Heart right ventricle (tissue), 16 donors: ENCODE measurements around the gene POU3F3. TPM values are rescaled to one million over a fixed set of nuclear protein-coding genes. Genes with fewer than 3 reads are reported as not detected.

ENCODE experiments used
- ATAC-seq, 8 donors: fragments of 200-7000 bp; cut with Tn5 transposase; one replicate each; pipeline ENCODE4 v1.9.1; 2020; ENCODE audit warnings: mild to moderate bottlenecking in 8 of 8, moderate library complexity in 8 of 8, moderate number of reproducible peaks in 1 of 8
- DNase-seq, 2 donors: peaks; one replicate each; pipeline ENCODE4 v3.0.0-alpha.2; 2020
- H3K27ac ChIP-seq, 10 donors: fragments of 200-600 bp; sonication (generic) in 2 of 10; one replicate each; pipeline versions ENCODE4 v1.5.0 to v1.8.0; 2020 to 2022; ENCODE audit warnings: mild to moderate bottlenecking in 3 of 10
- H3K27me3 ChIP-seq, 7 donors: fragments of 200-600 bp; one replicate each; pipeline ENCODE4 v1.8.0; 2021 to 2022; ENCODE audit warnings: mild to moderate bottlenecking in 2 of 7
- H3K36me3 ChIP-seq, 9 donors: fragments of 200-600 bp; sonication (generic) in 1 of 9; one replicate each; pipeline versions ENCODE4 v1.5.0 to v1.8.0; 2020 to 2022; ENCODE audit warnings: mild to moderate bottlenecking in 2 of 9
- H3K4me1 ChIP-seq, 9 donors: fragments of 200-600 bp; sonication (generic) in 1 of 9; one replicate each; pipeline versions ENCODE4 v1.5.0 to v1.8.0; 2020 to 2022; ENCODE audit warnings: mild to moderate bottlenecking in 4 of 9
- H3K4me3 ChIP-seq, 10 donors: fragments of 200-600 bp; sonication (generic) in 2 of 10; one replicate each; pipeline versions ENCODE4 v1.5.0 to v1.8.0; 2020 to 2022; ENCODE audit warnings: mild to moderate bottlenecking in 7 of 10, moderate library complexity in 2 of 10
- H3K9me3 ChIP-seq, 11 donors: fragments of 200-600 bp in 10 of 11; sonication (generic) in 2 of 11; one replicate each; pipeline versions ENCODE4 v1.5.0 to v1.8.0; 2013 to 2022; ENCODE audit warnings: mild to moderate bottlenecking in 2 of 11, control low read depth in 1 of 11, moderate library complexity in 1 of 11
- WGBS, 2 donors: extraction: QIAGEN DNeasy Blood & Tissue Kit; methylation state at CpG; one replicate each; pipeline ENCODE4 v1.1.7; 2013; ENCODE audit warnings: inconsistent platforms in 1 of 2; 5-methylcytosine and 5-hydroxymethylcytosine counted together
- intact Hi-C, 10 donors: fragments of 100-400 bp; cut with DNase I; formaldehyde crosslinking; loops; one replicate each; pipeline versions ENCODE4 v1.11.1 to v1.14.2; 2022
- polyA plus RNA-seq, 2 donors: library from polyadenylated mRNA; stranded (reverse); fragments of 200-250 nt; gene quantifications; one replicate each; pipeline ENCODE4 v1.2.3, GENCODE V29; 2013
- total RNA-seq, 10 donors: library from RNA; stranded (reverse); fragmentation: NEBNext Ultra II Directional in 3 of 10; extraction: Animal tissue kit (Norgen Biotek cat#: 25700) in 3 of 10; gene quantifications; one replicate each; pipeline versions ENCODE4 v1.2.1 to v1.2.4, GENCODE V29; 2021 to 2023
- TF ChIP-seq, protein P1 (sequence below), 9 donors: fragments of 200-600 bp; sonication (generic) in 2 of 9; IDR thresholded peaks; one replicate each; pipeline versions ENCODE4 v1.5.0 to v1.8.0; 2021 to 2022; ENCODE audit warnings: antibody characterized with exemption in 9 of 9, mild to moderate bottlenecking in 5 of 9, moderate library complexity in 1 of 9
- donor health status: Arrhythmogenic right ventricular cardiomyopathy.
- donor health status: ischemic (EF 13 %, LVEDD 7.1; RV severe dilation, severe dysfunction).
- donor health status: healthy with polysubstance abuse.
- donor health status: DM: no; HTN: yes; CAD: no.
- donor health status: DM: no; HTN: no; CAD: no.
- donor health status: ischemic (EF 25% LVEDD 6.9; RV normal size, moderate dysfunction).
- donor health status: ischemic (EF 25% LVEDD 5.7; RV mildly dilated, moderate dysfunction).
- donor health status: healthy.
- donor health status: DM: yes; HTN: yes; CAD: no.
- donor health status: Ischemic cardiomyopathy.
- donor health status: ischemic (EF 35%, LVEDD 5.7; RV mildly dilated, moderate dysfunction).
- donor health status: nonischemic (EF 11% LVEDD 7.7; RV severe dilation, severe dysfunction).
- donor health status: DM: yes; HTN: yes; CAD: no.
- donor health status: PGD.
- donor health status: ischemic (EF 29% LVEDD 5.4; RV normal size, mild dysfunction).
- donor health status: nonischemic (EF 23%, LVEDD 6.1; RV moderate dilation, normal function).

The POU3F3 gene
- total and polyA plus RNA-seq, 12 donors = 0.04 to 0.61 (median 0.12) TPM; not detected in 5

- 48 to 63% methylated on average over 1 of the region's 1 CpG for WGBS, 2 donors
- ATAC-seq (no peak), DNase-seq (no peak)
- Histone ChIP-seq H3K4me3 (no peak overlapping the region), H3K4me1 (no peaks in the 10 kb centered on the region), H3K27ac (no peak overlapping the region), H3K36me3 (no peaks in the 10 kb centered on the region), H3K27me3 (peaks cover 0 to 26% (median 21%) of the 10 kb centered on the region in 7 donors), H3K9me3 (no peaks in the 10 kb centered on the region)
- TF ChIP-seq, protein P1, sequence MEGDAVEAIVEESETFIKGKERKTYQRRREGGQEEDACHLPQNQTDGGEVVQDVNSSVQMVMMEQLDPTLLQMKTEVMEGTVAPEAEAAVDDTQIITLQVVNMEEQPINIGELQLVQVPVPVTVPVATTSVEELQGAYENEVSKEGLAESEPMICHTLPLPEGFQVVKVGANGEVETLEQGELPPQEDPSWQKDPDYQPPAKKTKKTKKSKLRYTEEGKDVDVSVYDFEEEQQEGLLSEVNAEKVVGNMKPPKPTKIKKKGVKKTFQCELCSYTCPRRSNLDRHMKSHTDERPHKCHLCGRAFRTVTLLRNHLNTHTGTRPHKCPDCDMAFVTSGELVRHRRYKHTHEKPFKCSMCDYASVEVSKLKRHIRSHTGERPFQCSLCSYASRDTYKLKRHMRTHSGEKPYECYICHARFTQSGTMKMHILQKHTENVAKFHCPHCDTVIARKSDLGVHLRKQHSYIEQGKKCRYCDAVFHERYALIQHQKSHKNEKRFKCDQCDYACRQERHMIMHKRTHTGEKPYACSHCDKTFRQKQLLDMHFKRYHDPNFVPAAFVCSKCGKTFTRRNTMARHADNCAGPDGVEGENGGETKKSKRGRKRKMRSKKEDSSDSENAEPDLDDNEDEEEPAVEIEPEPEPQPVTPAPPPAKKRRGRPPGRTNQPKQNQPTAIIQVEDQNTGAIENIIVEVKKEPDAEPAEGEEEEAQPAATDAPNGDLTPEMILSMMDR (IDR thresholded peaks at IDR 0.05) = no peak
- intact Hi-C loops = no loop called here
Measured at GRCh38 chr2:104831742-104832141, 22.2 kb upstream of the POU3F3 start.

DNA sequence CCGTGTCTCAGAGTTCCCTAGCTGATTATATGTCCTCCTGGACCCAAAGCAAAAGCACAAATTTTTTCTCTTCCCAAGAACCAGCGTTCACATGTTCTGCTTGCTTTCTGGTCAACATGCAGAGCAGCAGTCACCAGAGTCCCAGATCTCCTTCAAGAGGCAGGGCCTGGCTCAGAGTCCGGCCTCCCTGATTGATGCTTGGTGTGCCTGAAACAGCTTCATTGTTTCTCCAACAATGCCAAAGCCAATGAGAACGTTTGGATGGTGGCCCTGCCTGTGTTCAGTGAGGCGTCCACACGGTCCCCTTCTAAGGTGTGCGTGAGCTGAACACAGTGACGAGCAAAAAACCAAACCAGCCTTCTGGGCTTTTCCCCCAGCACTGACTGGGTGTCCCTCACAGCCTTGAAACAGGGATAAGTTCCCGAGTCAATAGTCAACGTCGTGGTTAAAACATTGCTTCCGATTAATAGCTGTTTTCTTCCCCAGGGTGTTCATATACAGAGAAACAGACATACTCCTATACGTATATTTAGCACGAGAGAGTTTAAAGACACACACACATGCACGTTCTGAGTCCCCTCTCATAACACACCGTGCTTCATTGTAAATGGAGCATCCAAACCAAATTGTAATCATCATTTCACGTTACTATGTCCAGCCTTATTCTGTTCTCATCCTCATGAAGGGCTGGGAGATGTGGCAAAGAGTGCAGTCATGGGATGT is 19.3 kb upstream of the POU3F3 start:
- ATAC-seq = no peak
- DNase-seq = no peak
- Histone ChIP-seq H3K4me1 (no peaks in the 10 kb centered on the region), H3K9me3 (no peaks in the 10 kb centered on the region), H3K27ac (no peak overlapping the region), H3K36me3 (no peaks in the 10 kb centered on the region), H3K27me3 (peaks cover 0 to 34% (median 20%) of the 10 kb centered on the region in 7 donors), H3K4me3 (no peak overlapping the region)
- WGBS, 2 donors = 84 to 87% methylated on average over 17 of the region's 17 CpGs
- intact Hi-C loops = no loop called here
- TF ChIP-seq, protein P1 (IDR thresholded peaks at IDR 0.05) = no peak

DNA sequence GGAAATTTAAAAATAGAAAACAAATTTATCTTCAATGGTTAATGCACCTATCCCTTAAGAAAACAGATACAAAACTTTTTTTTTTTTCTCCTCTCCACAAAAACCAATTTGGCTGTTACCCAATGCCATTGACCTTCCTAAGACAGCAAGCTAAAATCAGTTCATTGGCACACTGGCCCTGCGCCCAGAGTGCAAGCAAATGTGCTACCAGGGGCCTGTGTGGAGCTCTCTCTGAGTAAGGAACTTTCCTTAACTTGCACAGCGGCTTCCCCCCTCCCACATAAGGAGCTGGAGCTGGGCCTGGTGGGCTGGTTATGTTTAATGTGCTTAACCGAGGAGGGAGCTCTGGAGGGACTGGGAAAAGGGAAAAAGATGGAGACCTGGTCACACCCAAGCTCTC is 17.6 kb upstream of the POU3F3 start:
- DNase-seq (no peak), ATAC-seq (no peak)
- TF ChIP-seq, protein P1 (IDR thresholded peaks at IDR 0.05) = no peak
- no peak overlapping the region for H3K27ac ChIP-seq
- no peaks in the 10 kb centered on the region for H3K9me3 ChIP-seq
- no peak overlapping the region for H3K4me3 ChIP-seq
- no peaks in the 10 kb centered on the region for H3K4me1 ChIP-seq
- H3K27me3 ChIP-seq = peaks cover 0 to 48% (median 24%) of the 10 kb centered on the region in 7 donors
- H3K36me3 ChIP-seq = no peaks in the 10 kb centered on the region
- 74 to 75% methylated on average over 3 of the region's 3 CpGs for WGBS, 2 donors
- intact Hi-C loops = no loop called here

- no peak overlapping the region for H3K27ac ChIP-seq
- no peak for DNase-seq
- H3K36me3 ChIP-seq = no peaks in the 10 kb centered on the region
- H3K9me3 ChIP-seq = no peaks in the 10 kb centered on the region
- H3K27me3 ChIP-seq = peaks cover 0 to 54% (median 26%) of the 10 kb centered on the region in 7 donors
- intact Hi-C loops = no loop called here
- TF ChIP-seq, protein P1 (IDR thresholded peaks at IDR 0.05) = no peak
- no peak for ATAC-seq
- H3K4me3 ChIP-seq = no peak overlapping the region
- 90 to 95% methylated on average over 1 of the region's 1 CpG for WGBS, 2 donors
- no peaks in the 10 kb centered on the region for H3K4me1 ChIP-seq
Measured at GRCh38 chr2:104836841-104837240, 17.1 kb upstream of the POU3F3 start.
